HepG2 (cell line): ENCODE results near the gene ESYT2. TPM values are rescaled to one million over a fixed set of nuclear protein-coding genes. Genes with fewer than 3 reads are reported as not detected.

ENCODE experiments used
- CBX5 ChIP-seq: sonication (generic); formaldehyde crosslinking; IDR thresholded peaks from 2 replicates; pipeline ENCODE4 v1.4.0; 2020; ENCODE audit warnings: missing genetic modification reagents, borderline replicate concordance
- CSRNP1 ChIP-seq: sonication (generic); formaldehyde crosslinking; IDR thresholded peaks from 2 replicates; pipeline ENCODE4 v1.8.1; 2023; ENCODE audit warnings: mild to moderate bottlenecking, missing genetic modification reagents
- GLMP ChIP-seq: sonication (generic); formaldehyde crosslinking; IDR thresholded peaks from 2 replicates; pipeline ENCODE4 v1.9.0; 2021; ENCODE audit warnings: missing genetic modification reagents, mild to moderate bottlenecking, borderline replicate concordance
- HDAC1 ChIP-seq: sonication (generic); formaldehyde crosslinking; IDR thresholded peaks from 2 replicates; pipeline ENCODE4 v1.5.1; 2020; ENCODE audit warnings: mild to moderate bottlenecking, missing genetic modification reagents
- HINFP ChIP-seq: sonication (generic); formaldehyde crosslinking; IDR thresholded peaks from 2 replicates; pipeline ENCODE4 v1.4.0; 2020; ENCODE audit warnings: low read depth, mild to moderate bottlenecking, missing genetic modification reagents
- HOXA3 ChIP-seq: sonication (generic); formaldehyde crosslinking; IDR thresholded peaks from 2 replicates; pipeline ENCODE4 v1.5.0; 2020; ENCODE audit warnings: missing genetic modification reagents
- ISX ChIP-seq: sonication (generic); formaldehyde crosslinking; conservative IDR thresholded peaks from 2 replicates; pipeline ENCODE4 v1.5.0; 2020; ENCODE audit warnings: missing genetic modification reagents
- KDM4B ChIP-seq: sonication (generic); formaldehyde crosslinking; IDR thresholded peaks from 2 replicates; pipeline ENCODE4 v1.4.0; 2020; ENCODE audit warnings: missing genetic modification reagents
- KLF6 ChIP-seq: IDR thresholded peaks from 2 replicates; pipeline ENCODE4 v1.8.0; 2016; ENCODE audit warnings: missing biosample characterization, missing genetic modification reagents
- KMT2A ChIP-seq: sonication (generic); formaldehyde crosslinking; IDR thresholded peaks from 2 replicates; pipeline ENCODE4 v1.4.0; 2020; ENCODE audit warnings: missing genetic modification reagents
- MBNL3 ChIP-seq: fragments of 250-450 bp; sonication (Bioruptor Pico); conservative IDR thresholded peaks from 2 replicates; pipeline ENCODE4 v1.8.0; 2022; ENCODE audit warnings: mild to moderate bottlenecking, inconsistent platforms
- NBN ChIP-seq: fragments of 450-650 bp; conservative IDR thresholded peaks from 2 replicates; pipeline ENCODE4 v1.6.1; 2017
- POGZ ChIP-seq: sonication (generic); formaldehyde crosslinking; IDR thresholded peaks from 2 replicates; pipeline ENCODE4 v1.4.0; 2020; ENCODE audit warnings: mild to moderate bottlenecking, missing genetic modification reagents
- POLR2A ChIP-seq, 2 experiments: IDR thresholded peaks; 2 replicates each; pipeline ENCODE4 v1.6.1; 2011; ENCODE audit warnings: low read depth in 2 of 2, low read length in 2 of 2, mild to moderate bottlenecking in 1 of 2, moderate library complexity in 1 of 2; ENCODE audit not compliant: insufficient read depth in 1 of 2
- SETDB1 ChIP-seq: sonication (generic); formaldehyde crosslinking; IDR thresholded peaks from 2 replicates; pipeline ENCODE4 v1.5.1; 2020; ENCODE audit warnings: missing genetic modification reagents, mild to moderate bottlenecking, borderline replicate concordance
- YEATS2 ChIP-seq: sonication (generic); formaldehyde crosslinking; IDR thresholded peaks from 2 replicates; pipeline ENCODE4 v1.4.0; 2020; ENCODE audit warnings: missing genetic modification reagents, borderline replicate concordance
- ZNF34 ChIP-seq: sonication (generic); formaldehyde crosslinking; IDR thresholded peaks from 2 replicates; pipeline ENCODE4 v1.4.0; 2020; ENCODE audit warnings: mild to moderate bottlenecking, missing genetic modification reagents, borderline replicate concordance
- ZNF510 ChIP-seq: sonication (generic); formaldehyde crosslinking; IDR thresholded peaks from 2 replicates; pipeline ENCODE4 v1.4.0; 2020; ENCODE audit warnings: low read depth, mild to moderate bottlenecking, missing genetic modification reagents
- ZNF512 ChIP-seq: sonication (generic); formaldehyde crosslinking; IDR thresholded peaks from 2 replicates; pipeline ENCODE4 v1.4.0; 2020; ENCODE audit warnings: mild to moderate bottlenecking, missing genetic modification reagents
- ZNF607 ChIP-seq: sonication (generic); formaldehyde crosslinking; IDR thresholded peaks from 2 replicates; pipeline ENCODE4 v1.5.1; 2020; ENCODE audit warnings: missing genetic modification reagents, mild to moderate bottlenecking, borderline replicate concordance
- ZNF674 ChIP-seq: sonication (generic); formaldehyde crosslinking; IDR thresholded peaks from 2 replicates; pipeline ENCODE4 v1.5.0; 2020; ENCODE audit warnings: low read depth, mild to moderate bottlenecking, missing genetic modification reagents
- ZNF768 ChIP-seq: sonication (generic); formaldehyde crosslinking; IDR thresholded peaks from 2 replicates; pipeline ENCODE4 v1.4.0; 2020; ENCODE audit warnings: missing genetic modification reagents
- ZNF83 ChIP-seq: sonication (generic); formaldehyde crosslinking; IDR thresholded peaks from 2 replicates; pipeline ENCODE4 v1.4.0; 2020; ENCODE audit warnings: missing genetic modification reagents, mild to moderate bottlenecking, borderline replicate concordance
- polyA plus RNA-seq, 8 experiments: library from polyadenylated mRNA; depleted of rRNA in 3 of 8; stranded (reverse) in 7 of 8; unstranded in 1 of 8; fragments of >200 nt; fragmentation: Illumina TruSeq in 4 of 8; extraction: Trizol in 4 of 8; gene quantifications; 2 replicates each; pipeline versions ENCODE4 v1.2.1 to v1.2.3, GENCODE V29; 2011 to 2016; ENCODE audit warnings: low read depth in 4 of 8, missing spikeins in 1 of 8, mixed read lengths in 1 of 8; ENCODE audit not compliant: insufficient read depth in 1 of 8
- total RNA-seq, 5 experiments: library from RNA; depleted of rRNA; stranded (reverse); fragments of >200 nt; fragmentation: Illumina TruSeq; extraction: Trizol; gene quantifications; 2 replicates each; pipeline ENCODE4 v1.2.3, GENCODE V29; 2016; ENCODE audit warnings: low read depth in 1 of 5

Gene ESYT2
- total and polyA plus RNA-seq, 2 of the 13 experiments (the other 11 are each of a cell fraction or from before 2014, with no cell fraction given): 28.5 to 37.3 TPM

GRCh38 chr7:158849442-158849767 lies 20.1 kb upstream of the ESYT2 start (continued):
- TF ChIP-seq CBX5 (CRISPR knock-in tag) (no peak), ZNF34 (CRISPR knock-in tag) (no peak), HINFP (CRISPR knock-in tag) (no peak), NBN (no peak), POLR2A (IDR thresholded peaks at IDR 0.05; ENCODE audit: insufficient read depth in 1 of 2, low read depth in 2 of 2, low read length in 2 of 2) (peak; percentile 95 to 96), KLF6 (CRISPR knock-in tag) (no peak), ZNF768 (CRISPR knock-in tag) (0 out of 2 replicates have a peak, but pooled peaks have one; percentile 41), ZNF510 (CRISPR knock-in tag) (no peak), ZNF512 (CRISPR knock-in tag) (0 out of 2 replicates have a peak, but pooled peaks have one; percentile 44), CSRNP1 (CRISPR knock-in tag) (no peak), HDAC1 (CRISPR knock-in tag) (0 out of 2 replicates have a peak, but pooled peaks have one; percentile 7), YEATS2 (CRISPR knock-in tag) (no peak), KDM4B (CRISPR knock-in tag) (no peak), MBNL3 (CRISPR knock-in tag) (no peak), ZNF83 (CRISPR knock-in tag) (0 out of 2 replicates have a peak, but pooled peaks have one; percentile 42), KMT2A (CRISPR knock-in tag) (0 out of 2 replicates have a peak, but pooled peaks have one; percentile 28), ZNF607 (no peak), HOXA3 (CRISPR knock-in tag) (no peak), ISX (CRISPR knock-in tag) (no peak), ZNF674 (no peak), POGZ (CRISPR knock-in tag) (no peak), SETDB1 (CRISPR knock-in tag) (no peak), GLMP (CRISPR knock-in tag) (no peak)
